Gastrocnemius medialis (tissue), 4 donors: ENCODE data around the gene PARD3B. TPM values are rescaled to one million over a fixed set of nuclear protein-coding genes. Genes with fewer than 3 reads are reported as not detected.

ENCODE experiments used
- ATAC-seq, 2 donors: fragments of 150-250 bp; one replicate each; pipeline ENCODE4 v1.9.1; 2016
- DNase-seq, 2 donors: peaks; one replicate each; pipeline ENCODE4 v3.0.0-alpha.2; 2019
- H3K27ac ChIP-seq, 4 donors: fragments of 200-600 bp; sonication (generic); 1 replicate in 1 of 4; 2 replicates in 3 of 4; pipeline ENCODE4 v1.5.1; 2016 to 2018; ENCODE audit warnings: mild to moderate bottlenecking in 2 of 4, moderate library complexity in 1 of 4
- H3K27me3 ChIP-seq, 3 donors: fragments of 200-600 bp; sonication (generic) in 2 of 3; 1 replicate in 1 of 3; 2 replicates in 2 of 3; pipeline versions ENCODE4 v1.5.1 to v1.6.0; 2016 to 2019; ENCODE audit warnings: mild to moderate bottlenecking in 1 of 3, moderate library complexity in 1 of 3
- H3K36me3 ChIP-seq, 2 donors: fragments of 200-600 bp; sonication (generic) in 1 of 2; one replicate each; pipeline ENCODE4 v1.5.1; 2017 to 2018
- H3K4me1 ChIP-seq, 2 donors: fragments of 200-600 bp; sonication (generic) in 1 of 2; one replicate each; pipeline ENCODE4 v1.5.1; 2016 to 2017; ENCODE audit warnings: mild to moderate bottlenecking in 2 of 2
- H3K4me3 ChIP-seq, 4 donors: fragments of 200-600 bp; sonication (generic) in 3 of 4; 1 replicate in 1 of 4; 2 replicates in 3 of 4; pipeline ENCODE4 v1.5.1; 2016 to 2019; ENCODE audit warnings: mild to moderate bottlenecking in 2 of 4
- H3K9me3 ChIP-seq, 3 donors: fragments of 200-600 bp; sonication (generic) in 2 of 3; 1 replicate in 1 of 3; 2 replicates in 2 of 3; pipeline ENCODE4 v1.5.1; 2016 to 2019
- CTCF ChIP-seq, 5 experiments: fragments of 450-650 bp in 3 of 5; fragments of 200-600 bp in 2 of 5; sonication (generic) in 2 of 5; IDR thresholded peaks in 4 of 5; conservative IDR thresholded peaks in 1 of 5; 1 replicate in 4 of 5; 2 replicates in 1 of 5; pipeline ENCODE4 v1.5.1; 2016 to 2019; ENCODE audit warnings: antibody characterized with exemption in 5 of 5, mild to moderate bottlenecking in 3 of 5, moderate library complexity in 3 of 5
- POLR2A ChIP-seq, 2 donors: fragments of 450-650 bp; IDR thresholded peaks; one replicate each; pipeline ENCODE4 v1.6.1; 2017; ENCODE audit warnings: antibody characterized with exemption in 2 of 2, mild to moderate bottlenecking in 2 of 2, moderate library complexity in 2 of 2
- in situ Hi-C, 4 donors: fragments of 200-750 bp; cut with MboI; loops; one replicate each; pipeline versions ENCODE4 v1.15.0 to v1.8.0; 2017; ENCODE audit warnings: low sequenced_read_pairs in 4 of 4
- intact Hi-C: fragments of 100-400 bp; cut with DNase I; formaldehyde crosslinking; loops from one replicate; pipeline ENCODE4 v1.15.1; 2023; ENCODE audit warnings: low total_unique reads
- total RNA-seq, 4 donors: library from RNA; depleted of rRNA; stranded (reverse); fragments of >200 nt; gene quantifications; one replicate each; pipeline versions ENCODE4 v1.1.0 to v1.2.3, GENCODE V29; 2016

The PARD3B gene
- total RNA-seq, 4 donors from 2014 or later, result 2.2 to 15.5 (median 4.6) TPM

GRCh38 chr2:204713211-204713610, 167.9 kb downstream of the PARD3B start:
- H3K9me3 ChIP-seq, result no peaks in the 10 kb centered on the region
- DNase-seq, result no peak
- H3K27me3 ChIP-seq, result no peaks in the 10 kb centered on the region
- in situ Hi-C loops (no loop called here), intact Hi-C loops (no loop called here)
- no peaks in the 10 kb centered on the region for H3K4me1 ChIP-seq
- H3K4me3 ChIP-seq, result no peak overlapping the region
- TF ChIP-seq CTCF (IDR thresholded peaks at IDR 0.05 in 4 of 5, conservative IDR thresholded peaks at IDR 0.05 in 1 of 5) (no peak), POLR2A (IDR thresholded peaks at IDR 0.05) (no peak)
- H3K36me3 ChIP-seq, result no peaks in the 10 kb centered on the region
- no peak for ATAC-seq
- H3K27ac ChIP-seq, result no peak overlapping the region

- DNase-seq (no peak), ATAC-seq (no peak)
- H3K27me3 ChIP-seq, result no peaks in the 10 kb centered on the region
- no peak overlapping the region for H3K27ac ChIP-seq
- intact Hi-C loops, result no loop called here
- no peak for TF ChIP-seq POLR2A (IDR thresholded peaks at IDR 0.05)
- H3K4me3 ChIP-seq, result no peak overlapping the region
- no peaks in the 10 kb centered on the region for H3K36me3 ChIP-seq
- in situ Hi-C loops, result no loop called here
- no peaks in the 10 kb centered on the region for H3K9me3 ChIP-seq
- H3K4me1 ChIP-seq, result no peaks in the 10 kb centered on the region
Observed at GRCh38 chr2:204715361-204715760, 170.1 kb downstream of the PARD3B start.

GRCh38 chr2:204717591-204717990, 172.3 kb downstream of the PARD3B start:
- in situ Hi-C loops, result no loop called here
- ATAC-seq (no peak), DNase-seq (no peak)
- H3K4me3 ChIP-seq, result no peak overlapping the region
- H3K36me3 ChIP-seq, result no peaks in the 10 kb centered on the region
- TF ChIP-seq CTCF (IDR thresholded peaks at IDR 0.05 in 4 of 5, conservative IDR thresholded peaks at IDR 0.05 in 1 of 5) (no peak), POLR2A (IDR thresholded peaks at IDR 0.05) (no peak)
- H3K27me3 ChIP-seq, result no peaks in the 10 kb centered on the region
- H3K9me3 ChIP-seq, result no peaks in the 10 kb centered on the region
- H3K27ac ChIP-seq, result no peak overlapping the region
- no peaks in the 10 kb centered on the region for H3K4me1 ChIP-seq
- intact Hi-C loops, result no loop called here

GRCh38 chr2:204718607-204719006, 173.3 kb downstream of the PARD3B start:
- Histone ChIP-seq H3K27ac (no peak overlapping the region), H3K36me3 (no peaks in the 10 kb centered on the region), H3K4me3 (no peak overlapping the region), H3K4me1 (no peaks in the 10 kb centered on the region), H3K9me3 (no peaks in the 10 kb centered on the region), H3K27me3 (no peaks in the 10 kb centered on the region)
- no peak for DNase-seq
- in situ Hi-C loops, result no loop called here
- ATAC-seq, result no peak
- intact Hi-C loops, result no loop called here
- TF ChIP-seq CTCF (IDR thresholded peaks at IDR 0.05 in 4 of 5, conservative IDR thresholded peaks at IDR 0.05 in 1 of 5) (no peak), POLR2A (IDR thresholded peaks at IDR 0.05) (no peak)

GRCh38 chr2:204720874-204721273, 175.6 kb downstream of the PARD3B start:
- ATAC-seq, result no peak
- Histone ChIP-seq H3K27me3 (no peaks in the 10 kb centered on the region), H3K4me3 (no peak overlapping the region), H3K4me1 (no peaks in the 10 kb centered on the region), H3K9me3 (no peaks in the 10 kb centered on the region), H3K36me3 (no peaks in the 10 kb centered on the region), H3K27ac (no peak overlapping the region)
- intact Hi-C loops (no loop called here), in situ Hi-C loops (no loop called here)
- no peak for TF ChIP-seq CTCF (IDR thresholded peaks at IDR 0.05 in 4 of 5, conservative IDR thresholded peaks at IDR 0.05 in 1 of 5)
- TF ChIP-seq POLR2A (IDR thresholded peaks at IDR 0.05), result no peak
- no peak for DNase-seq
